Gastrocnemius medialis (tissue), 4 donors: ENCODE measurements around the gene UNK. TPM values are rescaled to one million over a fixed set of nuclear protein-coding genes. Genes with fewer than 3 reads are reported as not detected.

Experiments used
- ATAC-seq, 2 donors: fragments of 150-250 bp; one replicate each; pipeline ENCODE4 v1.9.1; 2016
- DNase-seq, 2 donors: peaks; one replicate each; pipeline ENCODE4 v3.0.0-alpha.2; 2019
- H3K27ac ChIP-seq, 4 donors: fragments of 200-600 bp; sonication (generic); 1 replicate in 1 of 4; 2 replicates in 3 of 4; pipeline ENCODE4 v1.5.1; 2016 to 2018; ENCODE audit warnings: mild to moderate bottlenecking in 2 of 4, moderate library complexity in 1 of 4
- H3K27me3 ChIP-seq, 3 donors: fragments of 200-600 bp; sonication (generic) in 2 of 3; 1 replicate in 1 of 3; 2 replicates in 2 of 3; pipeline versions ENCODE4 v1.5.1 to v1.6.0; 2016 to 2019; ENCODE audit warnings: mild to moderate bottlenecking in 1 of 3, moderate library complexity in 1 of 3
- H3K36me3 ChIP-seq, 2 donors: fragments of 200-600 bp; sonication (generic) in 1 of 2; one replicate each; pipeline ENCODE4 v1.5.1; 2017 to 2018
- H3K4me1 ChIP-seq, 2 donors: fragments of 200-600 bp; sonication (generic) in 1 of 2; one replicate each; pipeline ENCODE4 v1.5.1; 2016 to 2017; ENCODE audit warnings: mild to moderate bottlenecking in 2 of 2
- H3K4me3 ChIP-seq, 4 donors: fragments of 200-600 bp; sonication (generic) in 3 of 4; 1 replicate in 1 of 4; 2 replicates in 3 of 4; pipeline ENCODE4 v1.5.1; 2016 to 2019; ENCODE audit warnings: mild to moderate bottlenecking in 2 of 4
- H3K9me3 ChIP-seq, 3 donors: fragments of 200-600 bp; sonication (generic) in 2 of 3; 1 replicate in 1 of 3; 2 replicates in 2 of 3; pipeline ENCODE4 v1.5.1; 2016 to 2019
- CTCF ChIP-seq, 5 experiments: fragments of 450-650 bp in 3 of 5; fragments of 200-600 bp in 2 of 5; sonication (generic) in 2 of 5; IDR thresholded peaks in 4 of 5; conservative IDR thresholded peaks in 1 of 5; 1 replicate in 4 of 5; 2 replicates in 1 of 5; pipeline ENCODE4 v1.5.1; 2016 to 2019; ENCODE audit warnings: antibody characterized with exemption in 5 of 5, mild to moderate bottlenecking in 3 of 5, moderate library complexity in 3 of 5
- POLR2A ChIP-seq, 2 donors: fragments of 450-650 bp; IDR thresholded peaks; one replicate each; pipeline ENCODE4 v1.6.1; 2017; ENCODE audit warnings: antibody characterized with exemption in 2 of 2, mild to moderate bottlenecking in 2 of 2, moderate library complexity in 2 of 2
- in situ Hi-C, 4 donors: fragments of 200-750 bp; cut with MboI; loops; one replicate each; pipeline versions ENCODE4 v1.15.0 to v1.8.0; 2017; ENCODE audit warnings: low sequenced_read_pairs in 4 of 4
- intact Hi-C: fragments of 100-400 bp; cut with DNase I; formaldehyde crosslinking; loops from one replicate; pipeline ENCODE4 v1.15.1; 2023; ENCODE audit warnings: low total_unique reads
- total RNA-seq, 4 donors: library from RNA; depleted of rRNA; stranded (reverse); fragments of >200 nt; gene quantifications; one replicate each; pipeline versions ENCODE4 v1.1.0 to v1.2.3, GENCODE V29; 2016

Gene UNK
- total RNA-seq, 4 donors from 2014 or later: 10.4 to 19.2 (median 13.1) TPM

GRCh38 chr17:75778861-75779249, 5.8 kb upstream of the UNK start:
- peak; percentile 9 to 27 for ATAC-seq
- H3K36me3 ChIP-seq: peaks cover 0 to 35% of the 10 kb centered on the region in 2 donors
- H3K4me3 ChIP-seq: peak overlapping the region; percentile 83 to 96 (median 88)
- in situ Hi-C loops: loop anchor here in 1 of 4 donors (5.0 kb wide), 1 partner anchor 78 kb away; the partner anchor contains the start of gene WBP2
- peak overlapping the region; percentile 91 to 98 (median 98) for H3K27ac ChIP-seq
- peaks cover 51 to 53% of the 10 kb centered on the region in 2 donors for H3K4me1 ChIP-seq
- DNase-seq: peak; percentile 44 to 71
- no peaks in the 10 kb centered on the region for H3K27me3 ChIP-seq
- intact Hi-C loops: loop anchor here (1.0 kb wide), 2 partner anchors 76 to 98 kb away; partner anchors contain the start of gene WBP2
- TF ChIP-seq POLR2A (IDR thresholded peaks at IDR 0.05) (no peak), CTCF (IDR thresholded peaks at IDR 0.05 in 4 of 5, conservative IDR thresholded peaks at IDR 0.05 in 1 of 5) (peak; percentile 68 to 93 (median 75))
- no peaks in the 10 kb centered on the region for H3K9me3 ChIP-seq

DNA sequence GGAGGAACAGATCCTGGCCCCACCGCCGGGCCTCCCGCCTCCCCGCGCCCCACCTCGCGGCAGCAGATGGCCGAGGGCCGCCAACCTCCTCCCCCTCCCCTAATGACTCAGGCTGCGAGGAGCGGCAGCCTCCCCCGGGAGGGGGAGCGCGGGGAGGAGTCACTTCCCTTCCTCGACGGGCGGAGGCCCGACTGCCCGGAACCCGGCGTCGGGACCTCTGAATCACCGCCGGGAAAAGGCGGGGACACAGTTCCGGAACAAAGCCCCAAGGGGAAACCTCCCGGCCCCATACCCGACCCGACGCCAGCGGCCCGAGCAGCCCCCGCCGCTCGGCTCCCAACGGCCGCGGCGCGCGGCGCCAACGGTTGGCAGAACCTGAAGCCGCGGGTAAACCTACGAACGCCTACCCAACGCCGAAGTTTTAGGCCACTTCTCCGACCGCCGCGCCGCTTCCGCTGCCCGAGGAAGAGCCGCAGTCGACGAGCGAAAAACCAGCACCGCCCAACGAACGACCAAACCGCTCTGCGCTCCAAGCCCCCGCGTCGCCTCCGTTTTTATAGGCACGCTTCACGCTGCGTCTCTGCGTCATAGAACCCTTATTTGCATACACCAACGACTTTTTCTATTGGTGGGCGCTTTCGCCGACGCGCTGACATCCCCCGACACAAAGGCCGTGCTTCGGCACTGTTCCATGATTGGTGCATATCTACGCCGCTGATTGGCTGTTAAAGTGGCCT, 5.2 kb upstream of the UNK start:
- peak overlapping the region; percentile 91 to 98 (median 98) for H3K27ac ChIP-seq
- H3K4me3 ChIP-seq: peak overlapping the region; percentile 83 to 96 (median 88)
- TF ChIP-seq CTCF (IDR thresholded peaks at IDR 0.05 in 4 of 5, conservative IDR thresholded peaks at IDR 0.05 in 1 of 5): no peak
- TF ChIP-seq POLR2A (IDR thresholded peaks at IDR 0.05): peak; percentile 100
- peaks cover 0 to 35% of the 10 kb centered on the region in 2 donors for H3K36me3 ChIP-seq
- intact Hi-C loops (loop anchor here (1.0 kb wide), 2 partner anchors 76 to 98 kb away; partner anchors contain the start of gene WBP2), in situ Hi-C loops (loop anchor here in 1 of 4 donors (5.0 kb wide), 1 partner anchor 78 kb away; the partner anchor contains the start of gene WBP2)
- no peaks in the 10 kb centered on the region for H3K27me3 ChIP-seq
- DNase-seq (peak; percentile 98 to 99), ATAC-seq (peak; percentile 75 to 80)
- no peaks in the 10 kb centered on the region for H3K9me3 ChIP-seq
- H3K4me1 ChIP-seq: peaks cover 54 to 55% of the 10 kb centered on the region in 2 donors

- Histone ChIP-seq H3K27ac (peak overlapping the region; percentile 48 to 91 (median 74)), H3K4me3 (peak overlapping the region in 3 of 4 donors; percentile 6 to 89 (median 22)), H3K27me3 (no peaks in the 10 kb centered on the region), H3K9me3 (no peaks in the 10 kb centered on the region), H3K36me3 (peaks cover 0 to 27% of the 10 kb centered on the region in 2 donors), H3K4me1 (peaks cover 46 to 47% of the 10 kb centered on the region in 2 donors)
- DNase-seq (no peak), ATAC-seq (no peak)
- intact Hi-C loops: loop anchor here (1.0 to 10.0 kb wide), 6 partner anchors 75 to 945 kb away; partner anchors contain the start of genes ACOX1, JMJD6, METTL23 and TEN1
- in situ Hi-C loops: loop anchor here in 1 of 4 donors (5.0 kb wide), 1 partner anchor 77 kb away; the partner anchor contains the start of gene WBP2
- TF ChIP-seq CTCF (IDR thresholded peaks at IDR 0.05 in 4 of 5, conservative IDR thresholded peaks at IDR 0.05 in 1 of 5): no peak
Measured at GRCh38 chr17:75779987-75780889, 4.4 kb upstream of the UNK start.

DNA sequence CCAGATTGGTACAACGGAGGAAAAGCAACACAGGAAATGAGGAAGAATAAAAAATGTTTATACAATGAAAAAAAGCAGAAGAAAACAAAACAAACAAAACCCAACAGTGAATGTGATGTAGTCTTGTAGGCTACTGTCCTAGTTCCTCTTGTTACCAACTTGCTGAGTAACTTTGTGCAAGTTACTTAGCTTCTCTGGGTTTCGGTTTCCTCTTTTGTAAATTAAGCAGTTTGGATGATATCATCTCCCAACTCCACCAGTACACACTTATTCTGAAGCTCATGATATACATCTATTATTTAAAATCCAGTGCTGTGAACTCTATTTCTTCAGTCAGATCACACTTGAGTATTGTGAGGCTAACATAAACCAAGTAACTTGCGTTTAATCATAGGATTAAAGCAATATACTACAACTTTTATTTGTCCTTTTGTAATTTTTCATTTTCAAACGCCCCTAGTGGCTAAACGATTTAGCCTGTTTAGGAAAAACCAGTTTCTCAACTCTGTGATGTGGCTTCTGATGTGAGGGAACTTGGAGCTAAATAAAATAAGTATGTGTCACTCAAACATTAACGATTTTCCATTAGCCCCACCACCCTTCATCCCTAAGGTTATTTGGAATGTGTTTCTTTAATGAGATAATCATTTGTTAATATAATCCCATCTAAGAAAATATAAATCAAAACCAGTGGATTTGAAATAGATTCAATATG, 1.4 kb upstream of the UNK start:
- Histone ChIP-seq H3K27me3 (no peaks in the 10 kb centered on the region), H3K27ac (peak overlapping the region; percentile 98 to 100 (median 100)), H3K36me3 (peaks cover 0 to 7% of the 10 kb centered on the region in 2 donors), H3K4me3 (peak overlapping the region in 3 of 4 donors; percentile 51 to 86 (median 85)), H3K4me1 (peaks cover 41 to 46% of the 10 kb centered on the region in 2 donors), H3K9me3 (no peaks in the 10 kb centered on the region)
- intact Hi-C loops: loop anchor here (5.0 to 10.0 kb wide), 4 partner anchors 114 to 942 kb away; partner anchors contain the start of genes ACOX1, JMJD6, METTL23 and TEN1
- ATAC-seq (no peak), DNase-seq (no peak)
- TF ChIP-seq CTCF (IDR thresholded peaks at IDR 0.05 in 4 of 5, conservative IDR thresholded peaks at IDR 0.05 in 1 of 5) (peak; percentile 61 to 72 (median 65)), POLR2A (IDR thresholded peaks at IDR 0.05) (peak in 1 of 2 donors; percentile 9)
- in situ Hi-C loops: no loop called here
